ENCODE measurements around the gene PRAMEF13. TPM values are rescaled to one million over a fixed set of nuclear protein-coding genes. Genes with fewer than 3 reads are reported as not detected.
A peak's percentile ranks its signal among the peaks of the same experiment; 100 is the strongest.
"Not testable (repeated sequence)": the region's sequence is repeated elsewhere in the genome, so short reads cannot be mapped to it uniquely, and the experiment has no call there.

The PRAMEF13 gene
- total and polyA plus RNA-seq, 12 donors: not detected

DNA sequence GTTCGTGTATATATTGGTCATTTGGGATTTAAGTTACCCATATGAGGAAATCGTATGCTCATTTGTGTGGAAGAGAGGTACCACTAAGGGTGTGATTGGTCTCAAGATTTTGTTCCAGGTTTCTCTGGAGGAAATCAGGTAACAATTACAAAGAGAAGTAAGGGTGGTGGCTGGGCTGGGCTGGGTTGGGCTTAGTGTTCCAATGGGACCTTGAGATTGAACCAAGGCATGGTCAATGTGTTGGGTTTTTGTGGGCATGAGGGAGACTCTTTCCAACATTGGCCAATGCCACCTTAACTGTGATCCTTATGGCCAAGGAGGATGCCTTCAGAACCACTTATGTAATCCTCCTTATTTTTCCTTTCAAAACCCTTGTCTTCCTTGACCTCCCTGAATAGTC is 29.4 kb upstream of the PRAMEF13 start:
- H3K9me3 ChIP-seq (replicated peaks in 1 of 3); intact Hi-C loops (cut with DNase I); DNase-seq; H3K4me1 ChIP-seq (replicated peaks in 1 of 2); H3K4me3 ChIP-seq; H3K27ac ChIP-seq; H3K36me3 ChIP-seq (replicated peaks in 1 of 2); H3K27me3 ChIP-seq: not testable (repeated sequence)
- 71 to 86% (median 77%) methylated on average over 2 of the region's 2 CpGs for WGBS, 4 donors

DNA sequence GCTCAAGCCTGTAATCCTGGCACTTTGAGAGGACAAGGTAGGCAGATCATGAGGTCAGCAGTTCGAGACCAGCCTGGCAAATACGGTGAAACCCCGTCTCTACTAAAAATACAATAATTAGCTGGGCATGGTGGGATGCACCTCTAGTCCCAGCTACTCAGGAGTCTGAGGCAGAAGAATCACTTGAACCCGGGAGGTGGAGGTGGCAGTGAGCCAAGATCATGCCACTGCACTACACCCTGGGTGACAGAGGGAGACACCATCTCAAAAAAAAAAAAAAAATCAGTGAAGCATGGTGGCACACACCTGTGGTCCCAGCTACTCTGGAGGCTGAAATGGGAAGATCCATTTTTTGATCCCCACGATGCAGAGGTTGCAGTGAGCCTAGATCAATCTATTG is 28.9 kb upstream of the PRAMEF13 start:
- H3K27me3 ChIP-seq; intact Hi-C loops (cut with DNase I); H3K4me1 ChIP-seq (replicated peaks in 1 of 2); H3K9me3 ChIP-seq (replicated peaks in 1 of 3); H3K36me3 ChIP-seq (replicated peaks in 1 of 2); H3K4me3 ChIP-seq; H3K27ac ChIP-seq: not testable (repeated sequence)
- WGBS, 4 donors: 75 to 83% (median 80%) methylated on average over 5 of the region's 5 CpGs
- DNase-seq: peak in 1 of 7 donors; percentile 8

DNA sequence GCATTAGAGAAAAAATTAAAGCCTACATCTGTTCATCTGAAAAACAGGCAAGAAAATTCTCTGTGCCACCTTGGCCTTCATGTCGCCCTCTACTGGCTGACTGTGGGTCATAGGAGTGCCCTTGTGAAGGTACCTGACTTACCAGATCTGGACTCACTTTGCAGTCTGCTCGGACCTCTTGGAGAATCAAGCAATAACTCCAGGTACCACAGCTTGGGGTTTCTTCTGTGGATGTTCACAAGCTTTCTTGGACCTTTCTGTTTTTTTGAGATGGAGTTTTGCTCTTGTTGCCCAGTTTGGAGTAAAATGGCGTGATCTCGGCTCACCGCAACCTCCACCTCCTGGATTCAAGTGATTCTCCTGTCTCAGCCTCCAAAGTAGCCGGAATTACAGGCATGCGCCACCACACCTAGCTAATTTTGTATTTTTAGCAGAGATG is 27.2 kb upstream of the PRAMEF13 start:
- DNase-seq: peak in 5 of 7 donors; percentile 12 to 66 (median 52)
- intact Hi-C loops (cut with DNase I): no loop called here
- Histone ChIP-seq H3K4me3 (no peak overlapping the region), H3K4me1 (replicated peaks in 1 of 2) (no peaks in the 10 kb centered on the region), H3K27me3 (peaks cover 7% of the 10 kb centered on the region), H3K36me3 (replicated peaks in 1 of 2) (no peaks in the 10 kb centered on the region), H3K27ac (no peak overlapping the region), H3K9me3 (replicated peaks in 1 of 3) (no peaks in the 10 kb centered on the region)
- no peak for TF ChIP-seq POLR2A (IDR thresholded peaks at IDR 0.05)
- TF ChIP-seq, protein P1, sequence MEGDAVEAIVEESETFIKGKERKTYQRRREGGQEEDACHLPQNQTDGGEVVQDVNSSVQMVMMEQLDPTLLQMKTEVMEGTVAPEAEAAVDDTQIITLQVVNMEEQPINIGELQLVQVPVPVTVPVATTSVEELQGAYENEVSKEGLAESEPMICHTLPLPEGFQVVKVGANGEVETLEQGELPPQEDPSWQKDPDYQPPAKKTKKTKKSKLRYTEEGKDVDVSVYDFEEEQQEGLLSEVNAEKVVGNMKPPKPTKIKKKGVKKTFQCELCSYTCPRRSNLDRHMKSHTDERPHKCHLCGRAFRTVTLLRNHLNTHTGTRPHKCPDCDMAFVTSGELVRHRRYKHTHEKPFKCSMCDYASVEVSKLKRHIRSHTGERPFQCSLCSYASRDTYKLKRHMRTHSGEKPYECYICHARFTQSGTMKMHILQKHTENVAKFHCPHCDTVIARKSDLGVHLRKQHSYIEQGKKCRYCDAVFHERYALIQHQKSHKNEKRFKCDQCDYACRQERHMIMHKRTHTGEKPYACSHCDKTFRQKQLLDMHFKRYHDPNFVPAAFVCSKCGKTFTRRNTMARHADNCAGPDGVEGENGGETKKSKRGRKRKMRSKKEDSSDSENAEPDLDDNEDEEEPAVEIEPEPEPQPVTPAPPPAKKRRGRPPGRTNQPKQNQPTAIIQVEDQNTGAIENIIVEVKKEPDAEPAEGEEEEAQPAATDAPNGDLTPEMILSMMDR (IDR thresholded peaks at IDR 0.05): peak in 4 of 6 experiments; percentile 11 to 55 (median 35)
- WGBS, 4 donors: 71 to 81% (median 72%) methylated on average over 7 of the region's 7 CpGs

DNA sequence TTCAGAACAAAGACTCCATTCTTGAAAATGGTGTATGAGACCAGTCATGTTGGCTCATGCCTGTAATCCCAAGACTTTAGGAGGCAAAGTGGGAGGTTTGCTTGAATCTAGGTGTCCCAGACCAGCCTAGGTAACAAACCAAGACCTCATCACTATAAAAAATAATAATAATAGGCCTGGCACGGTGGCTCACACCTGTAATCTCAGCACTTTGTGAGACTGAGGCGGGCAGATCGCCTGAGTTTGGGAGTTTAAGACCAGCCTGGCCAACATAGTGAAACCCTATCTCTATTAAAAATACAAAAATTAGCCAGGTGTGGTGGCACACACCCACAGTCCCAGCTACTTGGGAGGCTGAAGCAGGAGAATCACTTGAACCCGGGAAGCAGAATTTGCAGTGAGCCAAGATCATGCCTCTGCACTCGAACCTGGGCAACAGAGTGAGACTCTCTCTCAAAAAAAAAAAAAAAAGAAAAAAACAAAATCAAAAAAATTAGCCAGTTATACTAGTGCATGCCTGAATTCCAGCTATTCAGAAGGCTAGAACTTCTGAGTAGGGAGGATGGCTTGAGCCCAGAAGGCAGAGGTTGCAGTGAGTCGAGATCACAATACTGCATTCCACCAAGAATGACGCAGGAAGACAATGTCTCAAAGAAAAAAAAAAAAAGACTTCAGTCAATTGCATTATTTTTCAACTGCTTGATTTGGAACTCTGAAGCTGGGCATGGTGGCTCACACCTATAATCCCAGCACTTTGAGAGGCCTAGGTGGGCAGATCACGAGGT is 26.3 kb upstream of the PRAMEF13 start:
- intact Hi-C loops (cut with DNase I); H3K9me3 ChIP-seq (replicated peaks in 1 of 3); H3K36me3 ChIP-seq (replicated peaks in 1 of 2); H3K27me3 ChIP-seq; H3K4me1 ChIP-seq (replicated peaks in 1 of 2); DNase-seq; H3K27ac ChIP-seq; H3K4me3 ChIP-seq: not testable (repeated sequence)
- WGBS, 4 donors: 83 to 88% (median 87%) methylated on average over 8 of the region's 8 CpGs

DNA sequence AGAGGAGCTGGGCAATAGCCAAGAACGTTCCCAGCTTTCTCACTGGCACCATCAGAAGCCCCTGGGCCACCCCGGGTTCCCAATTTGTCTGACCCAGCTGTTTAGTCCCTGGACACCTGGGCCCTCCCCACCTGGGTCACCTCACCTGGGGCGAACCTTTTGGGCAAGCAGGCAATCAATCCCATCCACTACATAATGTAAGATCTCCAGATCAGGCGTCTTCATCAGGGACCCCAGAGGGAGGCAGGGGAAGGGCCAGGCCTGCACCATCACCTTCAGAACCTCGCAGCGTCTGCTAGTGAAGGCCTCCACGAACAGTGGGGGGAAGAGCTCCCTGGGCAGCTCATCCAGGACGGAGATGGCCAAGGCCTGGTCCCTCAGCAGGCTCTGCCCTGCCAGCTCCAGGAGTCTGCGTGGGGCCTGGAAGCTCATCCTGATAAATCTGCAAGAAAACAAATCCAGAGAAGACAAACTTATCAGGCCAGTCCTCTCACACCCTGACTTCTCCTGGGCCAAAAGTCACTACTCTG is 24.5 kb upstream of the PRAMEF13 start, which contains the start of gene PRAMEF18:
Gene PRAMEF18, minus strand, starts transcription at position 480 of the 530 bp plus-strand sequence. Its CDS starts 48 bp downstream, at position 432.
- H3K27me3 ChIP-seq; intact Hi-C loops (cut with DNase I); H3K36me3 ChIP-seq (replicated peaks in 1 of 2); DNase-seq; H3K4me3 ChIP-seq; H3K4me1 ChIP-seq (replicated peaks in 1 of 2); H3K9me3 ChIP-seq (replicated peaks in 1 of 3); H3K27ac ChIP-seq: not testable (repeated sequence)
- whole genome bisulfite sequencing, 4 donors: 73 to 82% (median 81%) methylated on average over 7 to 9 of the region's 9 CpGs

DNA sequence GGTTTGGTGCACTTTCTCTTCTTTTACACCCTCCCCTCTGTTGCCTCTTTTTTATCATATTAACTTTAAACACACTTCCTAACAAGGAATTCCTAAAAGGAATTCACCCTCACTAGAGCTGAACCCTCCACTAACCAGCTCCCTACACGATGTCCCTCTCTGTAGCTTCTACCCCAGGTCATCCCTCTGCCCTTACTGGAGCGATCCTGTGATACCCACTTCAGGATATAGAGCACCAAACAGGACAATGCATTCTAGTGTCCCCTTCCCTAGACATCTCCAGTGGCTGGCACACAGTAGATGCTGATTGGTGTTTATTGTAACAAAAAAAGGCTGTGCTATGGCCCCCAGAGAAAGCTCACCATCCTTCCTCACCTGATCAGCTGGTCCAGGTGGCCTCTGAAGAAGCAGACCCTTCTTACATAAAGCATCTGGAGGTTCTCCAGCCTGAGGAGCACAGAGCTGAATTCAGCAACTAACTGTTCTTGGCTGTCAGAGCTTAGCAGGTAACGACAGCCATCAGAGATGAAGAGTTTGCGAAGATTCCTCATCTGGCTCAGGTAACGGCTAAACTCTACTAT is 23.4 kb upstream of the PRAMEF13 start:
- Histone ChIP-seq H3K4me3 (no peak overlapping the region), H3K4me1 (replicated peaks in 1 of 2) (no peaks in the 10 kb centered on the region), H3K27ac (no peak overlapping the region), H3K9me3 (replicated peaks in 1 of 3) (no peaks in the 10 kb centered on the region), H3K27me3 (peaks cover 7% of the 10 kb centered on the region), H3K36me3 (replicated peaks in 1 of 2) (no peaks in the 10 kb centered on the region)
- WGBS, 4 donors: 85 to 89% (median 86%) methylated on average over 5 of the region's 5 CpGs
- intact Hi-C loops (cut with DNase I): no loop called here
- TF ChIP-seq POLR2A (IDR thresholded peaks at IDR 0.05): no peak
- TF ChIP-seq, protein P1 (IDR thresholded peaks at IDR 0.05): no peak
- peak in 1 of 7 donors; percentile 9 for DNase-seq

DNA sequence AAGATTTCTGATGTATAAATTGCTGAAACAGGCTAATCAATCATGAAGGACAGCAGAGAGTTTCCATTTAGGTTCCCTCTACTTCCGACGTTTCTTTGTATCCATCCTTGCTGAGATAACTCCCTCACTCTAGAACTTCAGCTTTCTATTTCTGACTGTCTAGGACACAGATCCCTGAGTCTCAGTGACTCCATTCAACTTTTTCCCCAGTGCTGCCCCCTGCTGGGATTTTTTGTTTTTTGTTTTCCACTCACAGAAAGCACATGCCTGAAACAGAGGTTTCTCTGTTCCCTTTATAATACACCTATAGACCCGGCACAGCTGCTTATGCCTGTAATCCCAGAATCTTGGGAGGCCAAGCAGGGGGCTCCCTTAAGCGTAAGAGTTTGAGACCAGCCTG is 21.6 kb upstream of the PRAMEF13 start:
- H3K4me3 ChIP-seq; H3K4me1 ChIP-seq (replicated peaks in 1 of 2); DNase-seq; H3K27me3 ChIP-seq; H3K9me3 ChIP-seq (replicated peaks in 1 of 3); H3K36me3 ChIP-seq (replicated peaks in 1 of 2); intact Hi-C loops (cut with DNase I); H3K27ac ChIP-seq: not testable (repeated sequence)
- WGBS, 4 donors: no CpG with 5 or more reads among the region's 4 CpGs

DNA sequence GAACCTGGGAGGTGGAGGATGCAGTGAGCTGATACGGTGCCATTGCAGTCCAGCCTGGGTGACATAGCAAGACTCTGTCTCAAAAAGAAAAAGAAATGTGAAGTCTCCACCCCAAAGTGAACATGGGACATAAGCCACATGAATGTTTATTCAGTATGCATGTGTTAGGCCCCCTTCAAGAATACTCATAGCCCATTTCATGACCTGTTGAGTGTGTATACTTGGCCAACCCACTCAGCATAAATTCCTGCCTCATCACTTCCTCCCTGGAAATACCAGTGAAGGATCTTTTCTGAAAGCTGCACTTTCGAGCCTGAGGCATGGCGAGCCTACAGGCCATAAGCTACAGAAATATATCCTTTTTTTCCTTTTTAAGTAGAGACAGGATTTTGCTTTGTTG is 18.0 kb upstream of the PRAMEF13 start:
- H3K27me3 ChIP-seq; H3K4me3 ChIP-seq; H3K27ac ChIP-seq; DNase-seq; intact Hi-C loops (cut with DNase I); H3K4me1 ChIP-seq (replicated peaks in 1 of 2); H3K9me3 ChIP-seq (replicated peaks in 1 of 3); H3K36me3 ChIP-seq (replicated peaks in 1 of 2): not testable (repeated sequence)
- WGBS, 4 donors: no CpG with 5 or more reads among the region's 3 CpGs

DNA sequence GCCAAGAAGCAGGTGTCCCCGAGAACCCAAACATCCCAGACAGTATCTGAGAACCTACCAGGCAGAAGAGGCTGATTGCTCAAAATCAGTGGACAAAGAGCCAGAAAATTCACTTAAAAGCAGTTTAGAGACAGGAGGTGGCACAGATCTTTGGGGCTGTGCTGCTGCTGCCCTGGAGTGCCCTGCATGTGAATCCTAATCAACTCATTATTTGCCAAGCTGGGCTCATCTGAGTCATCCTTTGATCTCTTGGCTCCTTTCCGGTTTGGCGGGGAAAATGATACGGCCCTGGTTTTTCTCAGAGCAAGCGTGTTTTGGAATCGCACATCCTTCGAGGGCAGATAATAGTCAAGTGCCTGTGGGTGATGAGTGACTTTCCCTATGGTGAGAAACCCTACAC is 15.4 kb upstream of the PRAMEF13 start:
- intact Hi-C loops (cut with DNase I); H3K27me3 ChIP-seq; H3K36me3 ChIP-seq (replicated peaks in 1 of 2); H3K27ac ChIP-seq; H3K4me1 ChIP-seq (replicated peaks in 1 of 2); DNase-seq; H3K4me3 ChIP-seq; H3K9me3 ChIP-seq (replicated peaks in 1 of 3): not testable (repeated sequence)
- no CpG with 5 or more reads among the region's 7 CpGs for whole genome bisulfite sequencing, 4 donors

Data from adrenal gland (tissue), 12 donors.